HepG2 (cell line): ENCODE results near the gene TSPAN31. TPM values are rescaled to one million over a fixed set of nuclear protein-coding genes. Genes with fewer than 3 reads are reported as not detected.
A peak's percentile ranks its signal among the peaks of the same experiment; 100 is the strongest.

Source experiments
- ARNT ChIP-seq: fragments of 450-650 bp; IDR thresholded peaks from 2 replicates; pipeline ENCODE4 v1.6.1; 2017
- ARNT2 ChIP-seq: sonication (generic); formaldehyde crosslinking; IDR thresholded peaks from 2 replicates; pipeline ENCODE4 v1.8.0; 2022; ENCODE audit warnings: mild to moderate bottlenecking, low read depth, missing genetic modification reagents, moderate library complexity
- CC2D1A ChIP-seq: sonication (generic); formaldehyde crosslinking; IDR thresholded peaks from 2 replicates; pipeline ENCODE4 v1.8.1; 2023; ENCODE audit warnings: mild to moderate bottlenecking, missing genetic modification reagents
- GATAD1 ChIP-seq: IDR thresholded peaks from 2 replicates; pipeline ENCODE4 v1.6.1; 2016; ENCODE audit warnings: missing genetic modification reagents, missing compliant biosample characterization
- MAF1 ChIP-seq: sonication (generic); formaldehyde crosslinking; IDR thresholded peaks from 2 replicates; pipeline ENCODE4 v1.5.0; 2020; ENCODE audit warnings: missing genetic modification reagents, borderline replicate concordance
- MLLT10 ChIP-seq: sonication (generic); formaldehyde crosslinking; IDR thresholded peaks from 2 replicates; pipeline ENCODE4 v1.4.0; 2020; ENCODE audit warnings: missing genetic modification reagents
- NCOA1 ChIP-seq: sonication (generic); formaldehyde crosslinking; IDR thresholded peaks from 2 replicates; pipeline ENCODE4 v1.9.0; 2021; ENCODE audit warnings: missing genetic modification reagents
- NKX3-1 ChIP-seq: sonication (generic); formaldehyde crosslinking; IDR thresholded peaks from 2 replicates; pipeline ENCODE4 v1.5.0; 2020; ENCODE audit warnings: missing genetic modification reagents
- RBM39 ChIP-seq: fragments of 200-400 bp; formaldehyde crosslinking; IDR thresholded peaks from one replicate; pipeline ENCODE4 v1.6.1; 2018; ENCODE audit warnings: antibody characterized with exemption, mild to moderate bottlenecking, low read depth, low read length; ENCODE audit not compliant: poor library complexity, severe bottlenecking
- ZNF10 ChIP-seq: sonication (generic); formaldehyde crosslinking; IDR thresholded peaks from 2 replicates; pipeline ENCODE4 v1.4.0; 2020; ENCODE audit warnings: mild to moderate bottlenecking, low read depth, missing genetic modification reagents, borderline replicate concordance
- ZNF292 ChIP-seq: sonication (generic); formaldehyde crosslinking; IDR thresholded peaks from 2 replicates; pipeline ENCODE4 v1.8.1; 2022; ENCODE audit warnings: mild to moderate bottlenecking, low read depth, missing genetic modification reagents, borderline replicate concordance
- ZNF746 ChIP-seq: sonication (generic); formaldehyde crosslinking; IDR thresholded peaks from 2 replicates; pipeline ENCODE4 v1.8.0; 2022; ENCODE audit warnings: mild to moderate bottlenecking, missing genetic modification reagents
- ZNF761 ChIP-seq: sonication (generic); formaldehyde crosslinking; conservative IDR thresholded peaks from 2 replicates; pipeline ENCODE4 v1.4.0; 2020; ENCODE audit warnings: mild to moderate bottlenecking, missing genetic modification reagents
- ZSCAN9 ChIP-seq: IDR thresholded peaks from 2 replicates; pipeline ENCODE4 v1.6.1; 2016; ENCODE audit warnings: borderline replicate concordance
- polyA plus RNA-seq, 8 experiments: library from polyadenylated mRNA; depleted of rRNA in 3 of 8; stranded (reverse) in 7 of 8; unstranded in 1 of 8; fragments of >200 nt; fragmentation: Illumina TruSeq in 4 of 8; extraction: Trizol in 4 of 8; gene quantifications; 2 replicates each; pipeline versions ENCODE4 v1.2.1 to v1.2.3, GENCODE V29; 2011 to 2016; ENCODE audit warnings: low read depth in 4 of 8, missing spikeins in 1 of 8, mixed read lengths in 1 of 8; ENCODE audit not compliant: insufficient read depth in 1 of 8
- total RNA-seq, 5 experiments: library from RNA; depleted of rRNA; stranded (reverse); fragments of >200 nt; fragmentation: Illumina TruSeq; extraction: Trizol; gene quantifications; 2 replicates each; pipeline ENCODE4 v1.2.3, GENCODE V29; 2016; ENCODE audit warnings: low read depth in 1 of 5
- TF ChIP-seq, protein P1 (sequence below): IDR thresholded peaks from 2 replicates; pipeline ENCODE4 v1.4.0; 2020; ENCODE audit warnings: mild to moderate bottlenecking, missing genetic modification reagents
- TF ChIP-seq, protein P2 (sequence below): sonication (generic); formaldehyde crosslinking; IDR thresholded peaks from 2 replicates; pipeline ENCODE4 v1.4.0; 2020; ENCODE audit warnings: low read depth, mild to moderate bottlenecking, missing genetic modification reagents
- TF ChIP-seq, protein P3 (sequence below): sonication (generic); formaldehyde crosslinking; IDR thresholded peaks from 2 replicates; pipeline ENCODE4 v1.4.0; 2020; ENCODE audit warnings: missing genetic modification reagents
- TF ChIP-seq, protein P4 (sequence below): sonication (generic); formaldehyde crosslinking; IDR thresholded peaks from 2 replicates; pipeline ENCODE4 v1.4.0; 2020; ENCODE audit warnings: missing genetic modification reagents, borderline replicate concordance
- TF ChIP-seq, protein P5 (sequence below): sonication (generic); formaldehyde crosslinking; IDR thresholded peaks from 2 replicates; pipeline ENCODE4 v1.4.0; 2020; ENCODE audit warnings: missing genetic modification reagents, mild to moderate bottlenecking, borderline replicate concordance

TSPAN31 gene
- total and polyA plus RNA-seq, 2 of the 13 experiments (the other 11 are each of a cell fraction or from before 2014, with no cell fraction given): 10.4 to 24.6 TPM

DNA sequence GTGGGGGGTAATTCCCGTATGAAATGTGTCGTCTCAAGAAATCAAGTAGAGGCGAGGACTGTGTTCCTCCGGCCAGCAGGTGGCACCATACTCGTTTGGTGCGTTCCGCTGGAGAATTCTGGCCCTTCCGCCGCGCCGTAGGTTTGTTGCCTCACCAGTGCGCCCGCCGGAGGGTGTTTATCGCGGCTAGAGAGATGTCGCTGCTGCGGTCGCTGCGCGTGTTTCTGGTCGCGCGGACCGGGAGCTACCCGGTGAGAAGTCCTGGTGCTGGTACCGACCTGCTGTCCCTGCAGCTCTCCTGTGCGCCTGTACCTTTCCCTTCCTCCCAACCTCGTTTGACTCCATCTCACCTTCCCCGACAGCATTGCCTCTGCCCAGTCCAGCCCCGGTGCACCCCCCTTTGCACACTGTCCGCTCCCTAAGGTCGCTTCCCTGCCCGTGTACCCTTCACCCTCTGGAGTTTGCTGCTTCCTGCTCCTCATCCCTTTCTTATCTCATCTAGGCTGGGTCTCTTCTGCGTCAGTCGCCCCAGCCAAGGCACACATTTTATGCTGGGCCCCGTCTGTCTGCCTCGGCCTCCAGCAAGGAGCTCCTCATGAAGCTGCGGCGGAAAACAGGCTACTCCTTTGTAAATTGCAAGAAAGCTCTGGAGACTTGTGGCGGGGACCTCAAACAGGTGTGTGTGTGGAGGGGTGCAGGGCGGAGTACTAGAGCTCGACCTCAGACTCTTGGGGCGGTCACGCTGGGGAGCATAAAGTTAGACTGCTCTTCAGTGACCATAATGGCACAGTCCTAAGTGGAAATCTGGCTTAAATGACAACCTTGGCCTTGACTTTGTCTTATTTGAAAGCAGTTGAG, 38.0 kb downstream of the TSPAN31 start, which contains the start of gene TSFM (continued):
- TF ChIP-seq, protein P1, sequence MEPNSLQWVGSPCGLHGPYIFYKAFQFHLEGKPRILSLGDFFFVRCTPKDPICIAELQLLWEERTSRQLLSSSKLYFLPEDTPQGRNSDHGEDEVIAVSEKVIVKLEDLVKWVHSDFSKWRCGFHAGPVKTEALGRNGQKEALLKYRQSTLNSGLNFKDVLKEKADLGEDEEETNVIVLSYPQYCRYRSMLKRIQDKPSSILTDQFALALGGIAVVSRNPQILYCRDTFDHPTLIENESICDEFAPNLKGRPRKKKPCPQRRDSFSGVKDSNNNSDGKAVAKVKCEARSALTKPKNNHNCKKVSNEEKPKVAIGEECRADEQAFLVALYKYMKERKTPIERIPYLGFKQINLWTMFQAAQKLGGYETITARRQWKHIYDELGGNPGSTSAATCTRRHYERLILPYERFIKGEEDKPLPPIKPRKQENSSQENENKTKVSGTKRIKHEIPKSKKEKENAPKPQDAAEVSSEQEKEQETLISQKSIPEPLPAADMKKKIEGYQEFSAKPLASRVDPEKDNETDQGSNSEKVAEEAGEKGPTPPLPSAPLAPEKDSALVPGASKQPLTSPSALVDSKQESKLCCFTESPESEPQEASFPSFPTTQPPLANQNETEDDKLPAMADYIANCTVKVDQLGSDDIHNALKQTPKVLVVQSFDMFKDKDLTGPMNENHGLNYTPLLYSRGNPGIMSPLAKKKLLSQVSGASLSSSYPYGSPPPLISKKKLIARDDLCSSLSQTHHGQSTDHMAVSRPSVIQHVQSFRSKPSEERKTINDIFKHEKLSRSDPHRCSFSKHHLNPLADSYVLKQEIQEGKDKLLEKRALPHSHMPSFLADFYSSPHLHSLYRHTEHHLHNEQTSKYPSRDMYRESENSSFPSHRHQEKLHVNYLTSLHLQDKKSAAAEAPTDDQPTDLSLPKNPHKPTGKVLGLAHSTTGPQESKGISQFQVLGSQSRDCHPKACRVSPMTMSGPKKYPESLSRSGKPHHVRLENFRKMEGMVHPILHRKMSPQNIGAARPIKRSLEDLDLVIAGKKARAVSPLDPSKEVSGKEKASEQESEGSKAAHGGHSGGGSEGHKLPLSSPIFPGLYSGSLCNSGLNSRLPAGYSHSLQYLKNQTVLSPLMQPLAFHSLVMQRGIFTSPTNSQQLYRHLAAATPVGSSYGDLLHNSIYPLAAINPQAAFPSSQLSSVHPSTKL (CRISPR knock-in tag): peak; percentile 75
- TF ChIP-seq ZNF292 (CRISPR knock-in tag) (0 out of 2 replicates have a peak, but pooled peaks have one; percentile 21), MLLT10 (CRISPR knock-in tag) (no peak), ARNT2 (CRISPR knock-in tag) (peak; percentile 82), CC2D1A (CRISPR knock-in tag) (peak; percentile 34; the same call in 1 of the 2 replicates), ARNT (no peak), NCOA1 (CRISPR knock-in tag) (0 out of 2 replicates have a peak, but pooled peaks have one; percentile 36), ZNF761 (CRISPR knock-in tag) (peak; percentile 60; the same call in 1 of the 2 replicates), MAF1 (peak; percentile 87; the same call in 1 of the 2 replicates), ZNF746 (no peak), NKX3-1 (CRISPR knock-in tag) (0 out of 2 replicates have a peak, but pooled peaks have one; percentile 65), ZNF10 (CRISPR knock-in tag) (no peak), GATAD1 (peak; percentile 99), RBM39 (peak; percentile 63), ZSCAN9 (peak; percentile 51; the same call in 1 of the 2 replicates)
- TF ChIP-seq, protein P2, sequence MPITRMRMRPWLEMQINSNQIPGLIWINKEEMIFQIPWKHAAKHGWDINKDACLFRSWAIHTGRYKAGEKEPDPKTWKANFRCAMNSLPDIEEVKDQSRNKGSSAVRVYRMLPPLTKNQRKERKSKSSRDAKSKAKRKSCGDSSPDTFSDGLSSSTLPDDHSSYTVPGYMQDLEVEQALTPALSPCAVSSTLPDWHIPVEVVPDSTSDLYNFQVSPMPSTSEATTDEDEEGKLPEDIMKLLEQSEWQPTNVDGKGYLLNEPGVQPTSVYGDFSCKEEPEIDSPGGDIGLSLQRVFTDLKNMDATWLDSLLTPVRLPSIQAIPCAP (CRISPR knock-in tag): no peak
- TF ChIP-seq, protein P3, sequence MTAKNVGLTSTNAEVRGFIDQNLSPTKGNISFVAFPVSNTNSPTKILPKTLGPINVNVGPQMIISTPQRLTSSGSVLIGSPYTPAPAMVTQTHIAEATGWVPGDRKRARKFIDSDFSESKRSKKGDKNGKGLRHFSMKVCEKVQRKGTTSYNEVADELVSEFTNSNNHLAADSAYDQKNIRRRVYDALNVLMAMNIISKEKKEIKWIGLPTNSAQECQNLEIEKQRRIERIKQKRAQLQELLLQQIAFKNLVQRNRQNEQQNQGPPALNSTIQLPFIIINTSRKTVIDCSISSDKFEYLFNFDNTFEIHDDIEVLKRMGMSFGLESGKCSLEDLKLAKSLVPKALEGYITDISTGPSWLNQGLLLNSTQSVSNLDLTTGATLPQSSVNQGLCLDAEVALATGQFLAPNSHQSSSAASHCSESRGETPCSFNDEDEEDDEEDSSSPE (CRISPR knock-in tag): peak; percentile 72
- TF ChIP-seq, protein P4, sequence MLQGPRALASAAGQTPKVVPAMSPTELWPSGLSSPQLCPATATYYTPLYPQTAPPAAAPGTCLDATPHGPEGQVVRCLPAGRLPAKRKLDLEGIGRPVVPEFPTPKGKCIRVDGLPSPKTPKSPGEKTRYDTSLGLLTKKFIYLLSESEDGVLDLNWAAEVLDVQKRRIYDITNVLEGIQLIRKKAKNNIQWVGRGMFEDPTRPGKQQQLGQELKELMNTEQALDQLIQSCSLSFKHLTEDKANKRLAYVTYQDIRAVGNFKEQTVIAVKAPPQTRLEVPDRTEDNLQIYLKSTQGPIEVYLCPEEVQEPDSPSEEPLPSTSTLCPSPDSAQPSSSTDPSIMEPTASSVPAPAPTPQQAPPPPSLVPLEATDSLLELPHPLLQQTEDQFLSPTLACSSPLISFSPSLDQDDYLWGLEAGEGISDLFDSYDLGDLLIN (CRISPR knock-in tag): peak; percentile 59; the same call in 1 of the 2 replicates
- TF ChIP-seq, protein P5, sequence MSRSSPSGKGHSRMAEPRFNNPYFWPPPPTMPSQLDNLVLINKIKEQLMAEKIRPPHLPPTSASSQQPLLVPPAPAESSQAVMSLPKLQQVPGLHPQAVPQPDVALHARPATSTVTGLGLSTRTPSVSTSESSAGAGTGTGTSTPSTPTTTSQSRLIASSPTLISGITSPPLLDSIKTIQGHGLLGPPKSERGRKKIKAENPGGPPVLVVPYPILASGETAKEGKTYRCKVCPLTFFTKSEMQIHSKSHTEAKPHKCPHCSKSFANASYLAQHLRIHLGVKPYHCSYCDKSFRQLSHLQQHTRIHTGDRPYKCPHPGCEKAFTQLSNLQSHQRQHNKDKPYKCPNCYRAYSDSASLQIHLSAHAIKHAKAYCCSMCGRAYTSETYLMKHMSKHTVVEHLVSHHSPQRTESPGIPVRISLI (CRISPR knock-in tag): no peak; the same call in 1 of the 2 replicates
